Fibroblast of skin of left biceps (primary cell): ENCODE data around the gene PRPF19.

Experiments
- DNase-seq, 2 experiments: peaks; one replicate each; pipeline ENCODE4 v3.0.0-alpha.2; 2013; ENCODE audit warnings: low read depth in 2 of 2

PRPF19 gene

GRCh38 chr11:60906132-60906972, at the start of gene PRPF19:
Gene PRPF19 (minus strand): TSS chr11:60906585. CDS start chr11:60906382, 203 bp downstream.
- peak; percentile 83 for DNase-seq

- DNase-seq, result no peak
Observed at GRCh38 chr11:60955571-60955970, 49.2 kb upstream of the PRPF19 start.

- no peak for DNase-seq
Observed at GRCh38 chr11:60954421-60954820, 48.0 kb upstream of the PRPF19 start.

GRCh38 chr11:60953781-60954180, 47.4 kb upstream of the PRPF19 start:
- DNase-seq, result no peak

GRCh38 chr11:60952742-60953170, 46.4 kb upstream of the PRPF19 start:
- no peak for DNase-seq

GRCh38 chr11:60951904-60952741, 45.7 kb upstream of the PRPF19 start, which contains the start of gene SLC15A3:
Gene SLC15A3 (minus strand): TSS chr11:60952176. CDS start chr11:60951551, 625 bp downstream.
- DNase-seq, result peak; percentile 10 to 12

GRCh38 chr11:60951606-60951903, 45.2 kb upstream of the PRPF19 start:
- DNase-seq, result no peak

GRCh38 chr11:60950933-60951605, 44.7 kb upstream of the PRPF19 start:
- DNase-seq, result no peak

GRCh38 chr11:60950024-60950423, 43.6 kb upstream of the PRPF19 start:
- no peak for DNase-seq

- DNase-seq, result no peak
Observed at GRCh38 chr11:60948250-60948649, 41.9 kb upstream of the PRPF19 start.

GRCh38 chr11:60947700-60948099, 41.3 kb upstream of the PRPF19 start:
- DNase-seq, result no peak

GRCh38 chr11:60946601-60947264, 40.3 kb upstream of the PRPF19 start:
- no peak for DNase-seq

- DNase-seq, result no peak
Observed at GRCh38 chr11:60945295-60945667, 38.9 kb upstream of the PRPF19 start.

GRCh38 chr11:60944490-60945294, 38.3 kb upstream of the PRPF19 start:
- no peak for DNase-seq

GRCh38 chr11:60942970-60943565, 36.7 kb upstream of the PRPF19 start:
- DNase-seq, result no peak

- no peak for DNase-seq
Observed at GRCh38 chr11:60942219-60942618, 35.8 kb upstream of the PRPF19 start.

- no peak for DNase-seq
Observed at GRCh38 chr11:60941371-60942119, 35.2 kb upstream of the PRPF19 start.

- no peak for DNase-seq
Observed at GRCh38 chr11:60939855-60940254, 33.5 kb upstream of the PRPF19 start.

- DNase-seq, result no peak
Observed at GRCh38 chr11:60939301-60939700, 32.9 kb upstream of the PRPF19 start.

GRCh38 chr11:60938500-60938899, 32.1 kb upstream of the PRPF19 start:
- no peak for DNase-seq
